Prostate gland (tissue), 2 donors: Measurements from ENCODE around the gene TRAF3IP3.

Experiments used
- POLR2A ChIP-seq: fragments of 450-650 bp; IDR thresholded peaks from one replicate; pipeline ENCODE4 v1.6.1; 2016; ENCODE audit warnings: antibody characterized with exemption, mild to moderate bottlenecking
- TF ChIP-seq, protein P1 (sequence below), 4 experiments: fragments of 200-600 bp in 2 of 4; fragments of 450-650 bp in 2 of 4; sonication (generic) in 2 of 4; IDR thresholded peaks; 1 replicate in 3 of 4; 2 replicates in 1 of 4; pipeline ENCODE4 v1.5.1; 2016 to 2019; ENCODE audit warnings: antibody characterized with exemption in 4 of 4, mild to moderate bottlenecking in 2 of 4, moderate library complexity in 2 of 4

DNA sequence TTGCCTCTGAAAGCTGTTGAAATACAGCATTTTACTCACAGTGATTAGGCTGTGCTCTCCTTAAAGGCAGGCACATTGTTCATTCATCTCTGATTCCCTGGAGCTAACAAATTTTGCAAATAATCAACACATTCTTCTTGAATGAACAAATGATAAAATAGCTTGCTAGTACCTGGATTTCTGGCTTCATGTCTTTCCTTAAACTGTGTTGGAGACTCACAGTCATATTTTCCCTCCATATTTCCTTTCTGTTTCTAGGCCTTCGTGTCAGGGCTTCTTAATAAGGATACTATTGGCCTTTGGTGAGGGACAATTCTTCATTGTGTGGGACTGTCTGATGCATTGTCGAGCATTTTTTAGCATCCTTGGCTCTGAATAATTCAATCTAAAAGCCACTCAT, 41.5 kb upstream of the TRAF3IP3 start:
- TF ChIP-seq, protein P1, sequence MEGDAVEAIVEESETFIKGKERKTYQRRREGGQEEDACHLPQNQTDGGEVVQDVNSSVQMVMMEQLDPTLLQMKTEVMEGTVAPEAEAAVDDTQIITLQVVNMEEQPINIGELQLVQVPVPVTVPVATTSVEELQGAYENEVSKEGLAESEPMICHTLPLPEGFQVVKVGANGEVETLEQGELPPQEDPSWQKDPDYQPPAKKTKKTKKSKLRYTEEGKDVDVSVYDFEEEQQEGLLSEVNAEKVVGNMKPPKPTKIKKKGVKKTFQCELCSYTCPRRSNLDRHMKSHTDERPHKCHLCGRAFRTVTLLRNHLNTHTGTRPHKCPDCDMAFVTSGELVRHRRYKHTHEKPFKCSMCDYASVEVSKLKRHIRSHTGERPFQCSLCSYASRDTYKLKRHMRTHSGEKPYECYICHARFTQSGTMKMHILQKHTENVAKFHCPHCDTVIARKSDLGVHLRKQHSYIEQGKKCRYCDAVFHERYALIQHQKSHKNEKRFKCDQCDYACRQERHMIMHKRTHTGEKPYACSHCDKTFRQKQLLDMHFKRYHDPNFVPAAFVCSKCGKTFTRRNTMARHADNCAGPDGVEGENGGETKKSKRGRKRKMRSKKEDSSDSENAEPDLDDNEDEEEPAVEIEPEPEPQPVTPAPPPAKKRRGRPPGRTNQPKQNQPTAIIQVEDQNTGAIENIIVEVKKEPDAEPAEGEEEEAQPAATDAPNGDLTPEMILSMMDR (IDR thresholded peaks at IDR 0.05), result no peak
- TF ChIP-seq POLR2A, result no peak
